Measurements from ENCODE around the gene SGTA. TPM values are rescaled to one million over a fixed set of nuclear protein-coding genes. Genes with fewer than 3 reads are reported as not detected.

The SGTA gene
- total RNA-seq, 4 donors from 2014 or later = 37.9 to 49.5 (median 44.1) TPM

DNA sequence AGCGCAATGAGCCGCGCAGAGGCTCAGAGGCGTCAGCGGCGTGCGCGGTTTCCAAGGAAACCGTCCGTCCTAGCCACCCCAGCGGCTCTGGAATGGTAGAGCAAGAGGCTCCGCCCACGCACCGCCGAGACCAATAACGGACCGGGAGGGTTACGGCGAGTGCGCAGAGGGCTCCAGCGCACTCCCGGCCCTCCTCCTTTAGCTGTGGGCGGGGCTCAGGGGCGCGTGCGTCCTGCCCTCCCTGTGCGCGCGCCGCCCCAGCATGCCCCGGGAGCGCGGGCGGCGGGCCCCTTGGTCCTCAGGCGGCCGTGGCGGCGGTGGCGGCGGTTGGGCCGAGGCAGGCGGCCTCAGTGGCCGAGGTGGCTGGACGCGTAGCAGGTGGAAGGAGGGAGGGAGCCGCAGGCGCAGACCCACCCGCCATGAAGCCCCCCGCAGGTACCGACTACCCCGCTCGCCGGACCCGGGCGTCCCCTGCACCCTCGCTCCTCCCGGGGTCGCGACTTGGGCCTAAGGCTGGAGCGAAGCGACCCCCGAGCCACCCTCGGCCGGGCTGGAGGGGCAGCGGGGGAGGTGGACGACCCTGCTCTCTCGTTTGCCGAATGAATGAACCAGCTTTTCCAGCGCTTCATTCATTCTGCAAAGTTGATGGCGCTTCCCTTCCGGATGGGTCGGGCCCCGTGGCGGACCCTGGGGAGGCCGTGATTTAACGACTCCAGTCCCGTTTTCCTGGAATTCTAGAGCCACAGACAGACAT is 2.3 kb upstream of the SGTA start, which contains the start of gene THOP1:
THOP1 (plus strand) TSS at position 260 of the 754 bp plus-strand sequence; CDS start at position 420, 160 bp downstream.
- peak; percentile 97 to 99 for DNase-seq (ENCODE audit: low spot score in 2 of 2)
- 1% methylated on average over 67 to 77 of the region's 78 CpGs for WGBS, 2 donors
- intact Hi-C loops (cut with DNase I; ENCODE audit: low total_unique reads) = no loop called here
- H3K4me3 ChIP-seq (ENCODE audit: low read depth, poor library complexity, severe bottlenecking) = peak within 1 kb of the TSS; percentile 72
- TF ChIP-seq, protein P1, sequence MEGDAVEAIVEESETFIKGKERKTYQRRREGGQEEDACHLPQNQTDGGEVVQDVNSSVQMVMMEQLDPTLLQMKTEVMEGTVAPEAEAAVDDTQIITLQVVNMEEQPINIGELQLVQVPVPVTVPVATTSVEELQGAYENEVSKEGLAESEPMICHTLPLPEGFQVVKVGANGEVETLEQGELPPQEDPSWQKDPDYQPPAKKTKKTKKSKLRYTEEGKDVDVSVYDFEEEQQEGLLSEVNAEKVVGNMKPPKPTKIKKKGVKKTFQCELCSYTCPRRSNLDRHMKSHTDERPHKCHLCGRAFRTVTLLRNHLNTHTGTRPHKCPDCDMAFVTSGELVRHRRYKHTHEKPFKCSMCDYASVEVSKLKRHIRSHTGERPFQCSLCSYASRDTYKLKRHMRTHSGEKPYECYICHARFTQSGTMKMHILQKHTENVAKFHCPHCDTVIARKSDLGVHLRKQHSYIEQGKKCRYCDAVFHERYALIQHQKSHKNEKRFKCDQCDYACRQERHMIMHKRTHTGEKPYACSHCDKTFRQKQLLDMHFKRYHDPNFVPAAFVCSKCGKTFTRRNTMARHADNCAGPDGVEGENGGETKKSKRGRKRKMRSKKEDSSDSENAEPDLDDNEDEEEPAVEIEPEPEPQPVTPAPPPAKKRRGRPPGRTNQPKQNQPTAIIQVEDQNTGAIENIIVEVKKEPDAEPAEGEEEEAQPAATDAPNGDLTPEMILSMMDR (IDR thresholded peaks at IDR 0.05) = no peak
- TF ChIP-seq POLR2A (IDR thresholded peaks at IDR 0.05) = no peak

DNA sequence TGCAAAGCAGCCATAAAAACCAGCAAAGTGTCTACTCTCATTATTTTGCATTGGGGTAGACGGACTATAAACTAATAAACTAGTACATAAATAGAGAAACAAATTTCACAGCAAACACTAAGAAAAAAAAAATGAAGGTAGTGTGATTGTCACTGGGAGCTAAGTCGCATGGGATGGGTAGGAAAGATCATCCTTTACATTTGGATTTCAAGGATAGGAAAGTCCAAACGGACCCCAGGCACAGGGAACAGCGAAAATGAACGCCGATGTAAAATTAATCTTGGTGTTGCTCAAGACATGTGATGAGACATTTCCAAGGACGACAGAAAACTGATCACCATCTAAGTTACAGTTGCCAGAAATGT is 690 bp upstream of the SGTA start:
- DNase-seq (ENCODE audit: low spot score in 2 of 2) = no peak
- WGBS, 2 donors = 76 to 83% methylated on average over 7 of the region's 7 CpGs
- TF ChIP-seq POLR2A (IDR thresholded peaks at IDR 0.05) = no peak
- TF ChIP-seq, protein P1 (IDR thresholded peaks at IDR 0.05) = no peak
- no peak overlapping the region for H3K4me3 ChIP-seq (ENCODE audit: low read depth, poor library complexity, severe bottlenecking)
- intact Hi-C loops (cut with DNase I; ENCODE audit: low total_unique reads) = no loop called here

DNA sequence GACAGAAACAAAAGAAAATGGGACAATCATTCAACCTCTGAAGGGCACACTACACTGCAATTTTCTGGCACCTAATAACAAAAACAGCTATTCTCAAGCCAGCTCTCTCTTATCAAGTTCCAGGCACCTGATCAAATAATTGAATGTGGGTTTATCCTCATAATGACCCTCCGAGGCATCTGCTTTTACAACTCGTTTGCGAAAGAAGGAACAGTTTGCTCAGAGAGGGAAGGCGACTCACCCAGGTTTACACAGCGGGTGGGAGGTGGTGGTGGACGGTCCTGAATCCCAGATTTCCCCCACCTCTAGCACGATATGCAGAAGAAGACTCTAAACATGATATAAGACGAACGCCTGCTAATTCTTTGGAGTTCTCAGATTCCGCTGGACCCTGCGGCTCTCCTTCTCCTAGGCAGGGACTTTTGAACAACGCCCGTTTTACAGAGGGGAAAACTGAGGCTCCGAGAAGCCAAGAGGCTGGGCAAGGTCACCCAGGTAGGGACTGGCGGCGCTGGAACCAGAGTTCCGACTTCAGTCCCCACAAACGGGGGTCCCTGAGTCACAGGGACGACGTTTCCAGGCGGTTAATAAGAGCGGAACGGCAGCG is 641 bp downstream of the SGTA start:
- H3K4me3 ChIP-seq (ENCODE audit: low read depth, poor library complexity, severe bottlenecking) = peak overlapping the region; percentile 96
- TF ChIP-seq, protein P1 (IDR thresholded peaks at IDR 0.05) = no peak
- no peak for DNase-seq (ENCODE audit: low spot score in 2 of 2)
- intact Hi-C loops (cut with DNase I; ENCODE audit: low total_unique reads) = no loop called here
- 1 to 2% methylated on average over 23 to 24 of the region's 24 CpGs for WGBS, 2 donors

DNA sequence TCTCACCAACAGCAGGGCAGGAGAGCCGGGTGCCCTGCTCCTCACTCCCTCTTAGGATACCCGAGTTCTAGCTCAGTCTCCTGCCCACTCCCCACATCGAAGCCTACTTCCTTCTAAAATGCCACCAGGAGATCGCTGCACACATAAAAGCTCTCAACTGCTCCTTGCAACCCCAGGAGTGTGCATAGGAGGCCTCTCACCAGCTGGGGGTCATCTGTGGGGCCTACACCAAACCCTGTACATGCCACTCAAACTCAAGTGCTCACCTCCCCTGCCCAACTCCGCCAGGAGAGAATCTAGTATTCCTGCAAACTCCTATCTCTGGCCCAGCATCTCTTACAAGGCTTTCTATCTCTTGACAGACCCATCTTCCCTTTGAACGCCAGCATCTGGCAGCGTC is 2.8 kb downstream of the SGTA start:
- WGBS, 2 donors = 88 to 93% methylated on average over 7 of the region's 7 CpGs
- H3K4me3 ChIP-seq (ENCODE audit: low read depth, poor library complexity, severe bottlenecking) = no peak overlapping the region
- intact Hi-C loops (cut with DNase I; ENCODE audit: low total_unique reads) = no loop called here
- DNase-seq (ENCODE audit: low spot score in 2 of 2) = no peak
- TF ChIP-seq, protein P1 (IDR thresholded peaks at IDR 0.05) = no peak
- no peak for TF ChIP-seq POLR2A (IDR thresholded peaks at IDR 0.05)

- WGBS, 2 donors = 75 to 80% methylated on average over 14 of the region's 14 CpGs
- intact Hi-C loops (cut with DNase I; ENCODE audit: low total_unique reads) = no loop called here
Observed at GRCh38 chr19:2779121-2779740, 3.8 kb downstream of the SGTA start.

More at GRCh38 chr19:2779121-2779740, 3.8 kb downstream of the SGTA start:
- no peak overlapping the region for H3K4me3 ChIP-seq (ENCODE audit: low read depth, poor library complexity, severe bottlenecking)
- no peak for DNase-seq (ENCODE audit: low spot score in 2 of 2)
- TF ChIP-seq, protein P1 (IDR thresholded peaks at IDR 0.05) = no peak
- TF ChIP-seq POLR2A (IDR thresholded peaks at IDR 0.05) = no peak
